Measurements from ENCODE around the gene PALLD.

PALLD gene

DNA sequence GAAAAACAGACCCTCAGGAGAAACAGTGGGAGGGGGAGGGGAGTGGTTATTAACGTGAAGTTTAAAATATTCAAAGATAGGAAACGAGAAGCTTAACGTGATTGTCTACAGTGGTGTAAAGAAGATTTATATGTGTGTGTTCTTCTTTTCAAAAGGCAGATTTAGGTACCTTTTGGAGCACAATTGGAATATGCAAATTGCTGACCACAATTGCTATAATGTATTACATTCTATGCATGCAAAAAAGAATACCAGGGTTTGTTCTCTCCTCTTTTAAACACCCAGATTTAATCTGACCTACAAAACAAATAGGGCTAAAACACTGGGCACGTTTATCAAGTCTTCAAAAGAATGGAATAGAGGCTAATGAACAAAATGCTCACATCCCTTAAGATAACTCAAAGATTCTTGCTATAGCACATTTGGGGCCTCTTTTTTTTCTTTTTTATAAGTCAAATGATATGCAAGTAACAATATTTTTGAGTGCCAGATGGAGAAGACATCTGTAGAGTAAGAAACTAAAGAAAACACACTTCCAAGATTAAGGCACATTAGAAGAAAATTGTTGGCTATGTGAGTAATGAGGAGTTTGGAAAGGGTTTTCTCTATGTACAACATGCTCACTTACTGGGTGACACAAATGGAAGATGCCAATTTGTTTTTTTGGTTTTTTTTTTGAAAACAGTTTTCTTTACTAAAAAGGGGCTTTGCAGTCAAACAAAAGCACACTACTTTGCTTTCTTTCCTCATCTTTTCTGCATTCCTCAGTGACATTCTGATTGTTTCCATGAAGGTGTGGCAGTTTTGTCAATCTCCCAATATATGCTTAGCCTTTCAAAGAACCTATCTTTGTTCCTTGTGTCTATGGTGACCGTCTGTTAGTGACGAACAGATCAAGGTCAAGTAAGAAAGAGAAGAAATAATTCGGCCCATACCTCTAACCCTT, 240.3 kb downstream of the PALLD start:
- no peak for DNase-seq

DNA sequence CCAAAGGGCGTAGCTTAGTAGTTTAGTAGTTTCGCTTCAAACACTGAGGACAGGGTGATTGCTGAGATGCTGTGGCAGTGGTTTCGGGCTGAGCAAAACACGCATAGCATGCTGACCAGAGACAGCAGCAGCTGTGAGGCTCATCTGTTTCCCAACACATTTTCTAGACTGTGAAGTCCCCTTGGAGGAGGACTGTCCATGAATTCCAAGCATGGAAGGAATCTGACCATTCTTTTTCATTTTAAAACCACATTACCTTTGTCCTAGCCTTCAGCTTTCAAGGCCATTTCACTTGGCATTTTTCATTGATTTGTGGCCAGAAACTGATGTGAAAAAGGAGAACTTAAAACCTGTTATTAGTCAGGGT, 240.9 kb downstream of the PALLD start:
- no peak for DNase-seq

DNA sequence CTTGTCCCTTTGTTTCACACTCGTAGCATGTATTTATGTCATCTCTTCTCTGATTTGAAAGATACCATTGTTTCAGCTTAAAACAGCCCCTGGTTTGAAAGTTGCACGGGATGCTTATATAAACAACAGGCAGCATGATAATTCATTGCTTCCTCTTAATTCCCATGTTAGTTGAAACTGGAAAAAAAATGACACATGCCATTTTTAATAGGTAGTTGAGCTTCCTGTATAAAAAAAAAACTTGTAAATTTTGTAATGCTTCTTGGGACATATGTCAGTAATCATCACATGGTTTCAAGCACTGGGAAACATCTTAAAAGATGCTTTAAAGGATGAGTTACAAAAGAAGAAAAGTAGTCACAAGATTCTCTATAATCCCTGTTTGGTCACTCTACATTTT, 243.0 kb downstream of the PALLD start:
- DNase-seq: no peak

DNA sequence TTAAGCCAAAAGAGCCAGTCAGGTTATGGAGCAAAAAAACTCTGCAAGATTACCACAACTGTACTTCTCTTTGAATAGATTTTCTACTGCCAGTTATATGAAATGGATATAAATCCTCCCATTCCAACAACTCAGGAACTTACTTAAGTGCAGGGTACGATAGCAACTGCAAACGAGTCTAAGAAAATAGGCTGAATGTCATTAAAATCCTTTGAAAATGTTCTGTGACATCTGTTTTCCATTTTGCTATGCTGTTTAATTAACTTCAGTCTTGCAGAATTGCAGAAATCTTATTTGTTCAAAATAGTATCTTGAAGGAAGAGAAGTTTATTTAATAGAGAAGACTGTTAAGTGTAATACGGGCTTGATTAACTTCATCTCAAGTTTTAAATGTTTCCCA, 243.8 kb downstream of the PALLD start:
- DNase-seq: no peak

DNA sequence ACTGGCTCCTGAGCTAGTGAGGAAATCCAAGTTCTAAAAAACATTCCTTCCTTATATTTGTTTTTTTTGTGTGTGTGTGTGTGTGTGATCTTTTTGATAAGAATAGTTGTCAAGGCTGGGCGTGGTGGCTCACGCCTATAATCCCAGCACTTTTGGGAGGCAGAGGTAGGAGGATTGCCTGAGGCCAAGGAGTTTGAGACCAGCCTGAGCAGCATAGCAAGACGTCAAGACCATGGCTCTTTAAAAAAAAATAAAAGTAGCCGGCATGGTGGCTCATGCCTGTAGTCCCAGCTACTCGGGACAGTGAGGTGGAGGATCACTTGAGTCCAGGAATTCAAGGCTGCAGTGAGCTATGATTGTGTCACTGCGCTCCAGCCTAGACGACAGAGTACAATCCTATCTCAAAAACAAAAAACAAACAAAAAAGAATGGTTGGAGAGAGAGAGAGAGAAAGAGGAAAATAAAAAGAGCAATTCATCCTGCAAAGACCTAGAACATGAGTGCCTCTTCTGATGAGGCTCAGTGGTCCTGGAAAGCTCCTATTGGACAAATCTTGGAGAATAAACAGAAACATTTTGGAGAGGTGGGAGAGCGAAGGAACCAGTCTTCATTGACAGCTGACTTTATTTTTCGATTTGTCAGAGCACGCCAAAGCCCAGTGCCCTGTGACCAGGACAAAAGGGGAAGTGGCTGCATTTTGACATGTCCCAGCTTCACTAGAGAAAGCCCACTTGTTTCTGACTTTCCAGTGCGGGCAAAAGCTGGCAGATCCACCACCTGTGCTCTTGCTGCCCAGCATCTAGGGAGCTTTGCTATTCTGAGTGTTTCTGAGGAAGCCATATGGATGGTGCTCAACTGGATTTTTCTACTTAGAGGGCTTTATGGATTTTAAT, 244.7 kb downstream of the PALLD start:
- DNase-seq: no peak

DNA sequence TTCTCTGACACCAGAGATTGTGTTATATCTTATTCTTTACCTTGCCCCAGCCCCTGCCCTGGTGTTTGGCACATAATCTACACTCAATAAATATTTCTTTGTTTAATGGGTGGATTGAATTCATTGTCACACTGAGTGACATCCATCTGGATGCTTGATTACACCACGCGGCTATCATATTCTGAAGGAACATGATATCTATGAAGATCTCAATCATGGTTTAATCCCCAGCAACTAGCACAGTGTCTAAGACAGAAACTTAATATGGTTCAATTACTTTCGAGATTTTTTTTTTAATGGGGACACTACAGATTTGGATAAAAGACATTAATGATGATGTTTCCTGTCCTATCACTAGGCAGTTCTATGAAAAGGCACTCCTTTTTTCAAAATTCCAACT, 246.3 kb downstream of the PALLD start:
- no peak for DNase-seq

DNA sequence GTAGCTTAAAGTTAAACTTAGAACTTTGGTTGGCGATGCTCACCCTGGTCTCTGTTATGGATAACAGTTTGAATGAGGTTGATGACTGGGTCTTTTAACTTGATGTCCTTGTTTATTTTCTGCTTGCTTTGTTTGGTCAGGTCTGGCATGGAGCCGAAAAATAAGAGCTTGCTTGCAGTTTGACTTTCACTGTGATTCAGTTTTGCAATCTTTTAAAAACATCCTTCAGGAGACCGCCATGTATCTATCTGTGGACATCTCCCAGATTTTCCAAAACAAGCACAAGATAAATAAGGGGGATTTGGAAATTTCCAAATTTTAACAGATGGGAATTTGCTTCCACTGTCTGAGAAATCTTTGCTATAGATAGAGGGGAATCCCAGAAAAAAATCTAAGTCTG, 246.7 kb downstream of the PALLD start:
- DNase-seq: no peak

DNA sequence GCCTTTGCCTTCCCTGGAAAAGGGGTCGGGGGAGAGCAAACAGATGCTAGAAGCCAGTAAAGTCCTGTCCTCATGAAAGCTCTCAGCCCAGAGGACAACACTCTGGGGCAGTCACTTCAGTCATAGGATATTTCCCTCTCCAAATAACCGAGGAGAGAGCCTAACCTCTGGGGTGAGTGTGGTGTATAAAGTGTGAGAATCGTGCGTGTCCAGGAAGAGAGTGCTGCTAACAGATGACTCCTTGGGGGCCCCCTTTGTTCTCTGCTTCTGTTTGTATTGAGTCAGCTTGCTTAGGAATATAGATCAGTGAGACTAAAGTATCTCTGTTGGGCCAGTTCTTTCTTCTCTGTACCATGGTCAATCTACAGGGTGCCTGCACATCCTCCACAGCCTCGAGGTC, 247.2 kb downstream of the PALLD start:
- no peak for DNase-seq

DNA sequence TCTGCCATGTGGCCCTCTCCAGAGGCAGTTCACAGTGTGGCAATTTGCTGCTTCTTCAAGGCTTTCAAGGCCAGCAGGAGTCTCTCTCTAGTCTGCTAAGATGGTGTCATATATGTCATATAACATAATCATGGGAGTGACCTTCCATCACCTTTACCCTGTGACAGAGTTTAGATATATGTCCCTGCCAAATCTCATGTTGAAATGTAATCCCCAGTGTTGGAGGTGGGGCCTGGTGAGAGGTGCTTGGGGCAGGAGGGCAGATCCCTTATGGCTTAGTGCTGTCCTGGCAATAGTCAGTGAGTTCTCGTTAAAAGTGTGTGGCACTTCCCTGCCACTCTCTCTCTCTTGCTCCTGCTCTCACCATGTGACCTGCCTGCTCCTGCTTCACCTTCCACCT, 252.0 kb downstream of the PALLD start:
- no peak for DNase-seq

DNA sequence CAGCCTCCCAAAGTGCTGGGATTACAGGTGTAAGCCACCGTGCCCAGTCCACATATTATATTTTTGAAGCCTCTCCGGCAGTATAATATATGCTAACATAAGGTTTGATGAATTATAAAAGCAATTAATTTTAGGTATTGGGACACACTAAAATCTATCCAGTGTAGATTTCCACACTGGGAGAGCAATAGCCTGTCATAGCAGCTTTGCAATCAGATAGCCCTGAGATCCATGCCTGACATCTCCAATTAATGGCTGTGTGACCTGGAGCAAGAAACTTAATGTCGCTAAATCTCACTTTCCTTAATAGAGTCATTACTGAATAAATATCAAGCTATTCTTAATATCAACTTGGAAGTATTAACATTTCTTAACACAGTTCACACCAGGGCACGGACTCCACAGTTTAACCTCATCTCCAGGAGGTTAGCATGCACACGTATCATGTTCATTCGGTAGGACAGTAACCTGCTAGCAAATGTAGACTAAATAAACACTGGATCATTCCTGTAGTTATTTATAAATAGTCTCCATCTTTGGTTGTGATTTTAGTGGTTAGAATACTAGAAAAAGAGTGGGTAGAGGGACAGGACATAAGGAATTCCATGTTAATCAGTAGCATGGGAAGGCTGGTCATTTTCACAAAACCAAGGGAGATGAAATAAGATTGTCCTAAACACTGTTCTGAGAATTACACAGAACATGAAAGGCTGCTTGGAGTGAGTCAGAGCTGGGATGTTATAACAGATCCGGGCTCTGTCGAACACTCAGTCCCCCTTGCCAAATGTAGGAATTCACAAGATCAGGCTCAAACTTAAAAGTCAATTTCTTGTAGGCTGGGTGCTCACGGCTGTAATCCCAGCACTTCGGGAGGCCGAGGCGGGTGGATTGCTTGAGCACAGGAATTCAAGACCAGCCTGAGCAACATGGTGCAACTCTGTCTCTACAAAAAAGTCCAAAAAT, 254.7 kb downstream of the PALLD start:
- DNase-seq: no peak

DNA sequence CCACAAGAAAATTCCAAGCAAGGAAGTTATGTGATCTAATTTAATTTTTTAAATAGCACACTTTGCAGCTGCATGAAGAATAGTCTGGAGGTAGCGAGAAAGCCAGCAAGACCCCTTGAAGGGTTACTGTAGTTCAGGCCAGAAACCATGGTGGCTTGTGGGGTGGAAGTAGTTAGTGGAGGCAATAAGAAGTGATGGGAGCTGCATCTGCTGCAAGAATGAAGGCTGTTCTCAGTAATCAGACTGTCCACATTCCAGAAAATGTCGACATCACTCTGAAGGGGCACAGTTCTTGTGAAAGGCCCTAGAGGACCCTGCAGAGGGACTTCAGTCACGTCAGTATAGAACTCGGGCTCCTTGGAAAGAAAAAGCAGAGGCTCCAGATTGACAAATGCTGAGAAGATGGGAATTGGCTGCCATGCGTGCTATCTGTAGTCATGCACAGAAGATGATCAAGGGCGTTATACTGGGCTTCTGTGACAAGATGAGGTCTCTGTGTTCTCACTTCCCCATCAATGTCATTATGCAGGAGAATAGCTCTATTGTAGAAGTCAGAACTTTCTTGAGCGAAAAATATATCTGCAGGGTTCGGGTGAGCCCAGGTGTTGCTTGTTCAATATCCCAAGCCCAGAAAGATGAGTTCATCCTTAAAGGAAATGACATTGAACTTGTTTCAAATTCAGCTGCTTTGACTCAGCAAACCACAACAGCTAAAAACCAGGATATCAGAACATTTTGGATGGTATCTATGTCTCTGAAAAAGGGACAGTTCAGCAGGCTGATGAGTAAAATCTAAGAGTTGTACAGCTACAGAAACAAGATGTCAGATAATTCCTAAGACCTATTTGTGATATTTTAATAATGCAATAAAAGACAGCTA, 259.0 kb downstream of the PALLD start:
- no peak for DNase-seq

DNA sequence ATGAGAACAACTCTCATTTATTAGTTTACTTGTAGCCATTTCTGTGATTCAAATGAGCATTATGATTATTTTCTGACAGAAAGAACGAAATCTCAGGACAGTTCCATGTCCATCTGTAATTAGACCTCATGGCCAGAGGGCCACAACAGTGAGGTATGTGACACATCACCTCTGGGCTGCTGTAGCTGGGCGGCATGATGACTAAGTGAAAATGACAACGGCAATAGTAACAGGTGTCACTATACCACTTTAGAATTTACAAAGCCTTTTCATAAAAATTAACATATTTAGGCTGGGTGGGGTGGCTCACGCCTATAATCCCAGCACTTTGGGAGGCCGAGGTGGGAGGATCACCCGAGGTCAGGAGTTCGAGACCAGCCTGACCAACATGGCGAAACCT, 260.6 kb downstream of the PALLD start:
- no peak for DNase-seq

DNA sequence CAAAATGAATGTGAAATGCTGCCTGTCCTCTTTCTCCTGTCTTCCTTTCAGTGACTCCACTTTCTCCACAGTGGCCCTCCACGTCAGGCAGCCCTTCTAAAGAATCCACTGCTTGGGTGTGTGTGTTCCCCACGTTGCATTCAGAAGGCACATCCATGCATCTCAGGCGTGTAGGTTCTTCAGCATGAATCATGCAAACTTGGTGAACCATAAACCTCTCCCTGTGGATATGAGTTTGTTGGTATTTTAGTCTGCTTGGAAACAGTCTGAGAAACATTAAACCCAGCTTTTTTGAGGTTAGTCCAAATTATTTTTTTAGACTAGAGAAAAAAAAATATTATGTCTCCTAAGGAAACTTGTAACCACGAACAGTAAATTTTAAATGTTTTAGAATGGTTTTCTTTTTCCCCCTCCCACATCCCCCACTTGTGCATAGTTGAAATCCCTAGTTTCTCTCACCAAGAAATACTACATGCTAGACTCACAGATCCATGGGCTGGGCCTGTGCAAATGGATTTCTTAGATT, 261.6 kb downstream of the PALLD start:
- DNase-seq: no peak

DNA sequence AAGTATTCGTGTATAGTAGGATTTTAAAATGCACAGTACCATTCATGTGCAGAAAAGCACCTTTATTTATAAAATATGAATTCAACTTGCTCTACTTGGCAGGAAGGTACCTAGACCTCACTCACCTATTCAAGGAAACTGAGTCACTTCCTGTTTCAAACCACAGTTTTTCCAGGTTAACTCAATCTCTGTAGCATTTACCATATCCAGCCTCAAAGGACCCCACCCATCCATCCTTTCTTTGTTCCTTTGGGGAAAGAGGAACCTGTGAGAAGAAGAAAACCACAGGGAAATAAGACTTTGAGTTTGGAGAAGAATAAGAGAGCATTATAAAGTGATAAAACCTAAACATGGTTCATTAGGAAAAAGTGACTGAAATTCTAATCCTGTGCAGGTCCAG, 262.5 kb downstream of the PALLD start:
- no peak for DNase-seq

DNA sequence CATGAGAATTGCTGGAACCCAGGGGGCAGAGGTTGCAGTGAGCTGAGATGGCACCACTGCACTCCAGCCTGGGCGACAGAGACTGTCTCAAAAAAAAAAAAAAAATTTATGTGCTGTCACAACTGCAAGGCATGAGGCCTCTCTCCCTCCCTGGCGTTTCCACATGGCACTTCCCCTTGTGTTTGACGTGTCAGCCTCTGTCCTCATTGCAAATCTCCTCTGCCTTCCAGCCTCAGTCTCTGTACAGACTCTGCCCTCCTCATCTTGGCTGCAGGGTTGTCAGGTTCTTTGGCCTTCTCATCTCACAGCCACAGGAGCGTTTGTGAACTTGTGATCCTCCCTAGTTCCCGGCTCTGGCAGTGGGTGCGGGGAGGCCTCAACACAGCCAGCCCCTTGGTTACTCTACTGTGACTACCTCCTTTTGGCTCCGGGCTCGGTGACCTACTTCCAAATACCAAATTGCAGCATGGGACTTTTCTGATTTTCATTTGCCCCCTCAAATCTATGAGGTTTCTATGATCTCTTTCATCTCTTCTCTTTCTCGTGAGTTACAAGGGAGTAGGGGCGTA, 263.2 kb downstream of the PALLD start:
- DNase-seq: no peak

DNA sequence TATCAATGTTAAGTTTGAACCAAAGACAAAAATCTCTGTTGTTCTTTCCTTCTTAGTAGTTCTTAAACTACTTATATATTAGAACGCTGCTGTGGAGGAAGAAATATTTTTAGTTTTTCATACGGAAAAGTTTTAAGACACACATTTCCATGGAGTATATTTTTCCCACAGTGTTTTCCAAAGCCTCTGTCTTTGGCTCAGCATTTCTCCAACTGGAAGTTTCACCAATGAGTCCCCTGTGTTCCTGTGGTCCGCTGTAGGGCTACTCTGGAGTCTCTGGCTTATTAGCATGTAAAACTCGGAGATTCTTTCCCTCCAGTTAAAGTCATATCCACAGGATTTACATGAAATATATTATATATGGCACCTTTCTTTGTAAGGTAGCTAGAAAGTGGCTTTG, 264.2 kb downstream of the PALLD start:
- DNase-seq: no peak

DNA sequence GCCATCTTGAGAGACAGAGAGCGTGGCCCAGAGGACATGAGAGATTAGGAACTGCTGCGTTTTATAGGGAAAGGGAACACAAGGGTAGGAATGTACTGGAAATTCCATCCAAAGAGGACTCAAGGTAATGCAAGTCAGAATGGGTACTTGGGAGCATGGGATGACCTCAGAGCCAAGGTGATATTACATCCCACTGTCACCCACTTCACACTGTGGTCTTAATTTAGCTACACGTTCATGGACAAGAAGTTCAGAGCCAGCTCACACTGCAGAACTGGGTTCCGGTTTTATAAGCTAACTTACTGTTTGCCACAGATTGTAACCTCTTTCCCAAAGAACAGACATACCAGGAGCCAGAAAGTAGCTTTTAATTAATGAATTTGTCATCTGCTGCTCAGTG, 268.5 kb downstream of the PALLD start:
- no peak for DNase-seq

DNA sequence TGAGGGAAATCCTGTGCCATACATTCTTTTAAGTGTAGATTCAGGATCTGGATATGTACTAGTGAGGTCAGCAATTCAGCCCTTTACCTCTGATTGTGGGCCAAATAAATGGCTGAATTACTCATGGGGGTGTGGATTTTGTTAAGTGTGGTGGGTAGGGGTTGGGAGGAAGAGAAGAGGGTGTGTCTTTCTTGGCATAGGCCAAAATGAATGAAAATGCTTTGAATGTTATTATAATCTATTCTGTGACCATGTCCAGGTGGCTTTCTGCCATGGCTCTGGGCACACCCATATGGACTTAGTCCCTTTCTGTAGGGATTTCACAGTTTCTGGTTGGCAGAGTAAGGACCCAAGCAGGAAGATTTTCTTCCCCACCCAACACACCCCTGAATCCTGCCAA, 268.9 kb downstream of the PALLD start:
- DNase-seq: no peak

DNA sequence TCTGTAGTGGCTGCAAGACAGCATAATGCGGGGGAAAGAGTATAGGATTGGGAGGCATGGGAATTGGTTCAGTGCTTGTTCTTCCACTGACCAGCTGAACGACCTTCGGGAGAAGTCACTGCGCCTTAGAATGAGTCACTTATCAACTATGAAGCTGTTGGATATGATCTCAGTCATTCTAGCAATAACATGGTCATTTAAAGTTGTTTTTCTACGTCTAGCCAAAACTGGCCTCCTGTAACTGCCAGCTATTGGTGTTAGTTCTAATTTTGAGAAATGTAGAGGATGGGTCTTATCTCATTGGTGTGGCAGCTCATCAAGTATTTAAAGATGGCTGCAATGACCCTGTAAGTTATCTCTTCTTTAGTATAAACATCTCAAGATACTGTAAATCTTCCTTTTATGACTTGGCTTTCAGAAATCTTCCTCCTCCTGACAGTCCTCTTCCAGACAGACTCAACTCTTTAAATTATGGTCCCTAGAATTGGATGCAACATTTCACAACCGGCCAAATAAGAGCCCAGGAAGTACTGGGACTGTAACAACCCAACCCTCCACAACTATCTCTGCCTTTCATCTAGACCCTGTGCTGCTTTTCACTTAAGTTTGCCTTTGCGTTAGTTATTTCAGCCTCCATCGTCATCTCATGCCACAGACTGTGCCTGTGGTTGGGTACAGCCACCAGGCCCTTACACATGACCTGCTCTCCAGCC, 269.9 kb downstream of the PALLD start:
- no peak for DNase-seq

DNA sequence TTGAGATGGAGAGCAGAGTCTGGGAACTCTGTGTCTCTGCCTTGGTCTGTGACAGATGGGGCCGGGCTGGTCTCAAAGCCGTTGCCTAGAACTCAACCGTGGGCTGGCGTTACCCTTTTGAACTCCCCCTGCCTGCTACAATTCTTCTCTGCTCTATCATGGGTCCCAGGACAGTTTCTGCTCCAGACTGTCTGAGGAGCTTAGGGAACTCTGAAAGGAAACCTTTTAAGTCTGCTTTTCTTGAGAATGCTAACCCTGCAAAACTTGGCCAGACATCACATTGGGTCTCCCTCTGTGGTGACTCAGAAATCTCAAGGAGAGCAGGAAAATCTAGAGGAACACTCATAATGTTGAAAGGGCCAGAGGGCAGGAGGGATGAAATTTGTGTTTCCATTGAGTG, 272.6 kb downstream of the PALLD start:
- DNase-seq: no peak

All from T-helper 1 cell (primary cell).